Spinal cord (tissue), 10 donors: Measurements from ENCODE around the gene CSTB. TPM values are rescaled to one million over a fixed set of nuclear protein-coding genes. Genes with fewer than 3 reads are reported as not detected.
"Not testable (repeated sequence)": the region's sequence is repeated elsewhere in the genome, so short reads cannot be mapped to it uniquely, and the experiment has no call there.

Experiments
- DNase-seq, 6 donors: peaks; one replicate each; pipeline versions ENCODE4 v3.0.0 to v3.0.0-alpha.2; 2013 to 2015; ENCODE audit warnings: low spot score in 6 of 6, low read depth in 4 of 6
- H3K27ac ChIP-seq: one replicate; pipeline ENCODE4 v1.5.1; 2013; ENCODE audit warnings: low read depth, low read length, control low read depth
- H3K27me3 ChIP-seq: one replicate; pipeline ENCODE4 v1.6.1; 2013; ENCODE audit warnings: low read length; ENCODE audit not compliant: control insufficient read depth, insufficient read depth
- H3K36me3 ChIP-seq: one replicate; pipeline ENCODE4 v1.6.1; 2013; ENCODE audit warnings: low read length; ENCODE audit not compliant: control insufficient read depth, insufficient read depth
- H3K4me1 ChIP-seq: one replicate; pipeline ENCODE4 v1.6.1; 2013; ENCODE audit warnings: low read length; ENCODE audit not compliant: control insufficient read depth, insufficient read depth
- H3K4me3 ChIP-seq: one replicate; pipeline ENCODE4 v1.5.1; 2013; ENCODE audit warnings: low read depth, low read length, control low read depth
- H3K9me3 ChIP-seq: one replicate; pipeline ENCODE4 v1.6.1; 2013; ENCODE audit warnings: low read length; ENCODE audit not compliant: control insufficient read depth, insufficient read depth
- WGBS: methylation state at CpG from one replicate; pipeline ENCODE4 v1.1.5; 2013; ENCODE audit warnings: missing lambda C conversion rate; ENCODE audit not compliant: insufficient coverage; 5-methylcytosine and 5-hydroxymethylcytosine counted together
- long read RNA-seq, 4 donors: transcript quantifications; one replicate each; lab custom pipeline, GENCODE V29; 2026
- polyA plus RNA-seq, 2 donors: library from polyadenylated mRNA; unstranded; fragments of 120-200 nt; gene quantifications; one replicate each; pipeline ENCODE4 v1.2.1, GENCODE V29; 2013; ENCODE audit not compliant: insufficient read length in 2 of 2
- total RNA-seq, 2 donors: library from RNA; depleted of rRNA in 1 of 2; stranded (reverse); fragments of 120-200 nt in 1 of 2; fragments of >200 nt in 1 of 2; gene quantifications; one replicate each; pipeline versions ENCODE4 v1.2.3 to v1.2.4, GENCODE V29; 2013 to 2014
- donor health status: healthy.

Gene CSTB, protein sequence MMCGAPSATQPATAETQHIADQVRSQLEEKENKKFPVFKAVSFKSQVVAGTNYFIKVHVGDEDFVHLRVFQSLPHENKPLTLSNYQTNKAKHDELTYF
- total RNA-seq: 10 to 100 TPM in 1 of 2 donors, 1 to 10 TPM in 1; 9.8 to 18.7 TPM
- 10 to 100 TPM; 40.0 to 43.1 TPM for polyA plus RNA-seq
- long read RNA-seq, donor 1, transcript CSTB-201 (3 exons, 2,164 nt): major isoform, 78 of 121 reads
- long read RNA-seq, donor 1, transcript CSTB-202 (1 exons, 3,744 nt): minor isoform, 31 of 121 reads
- long read RNA-seq, donor 1, partial matches to known transcripts: 9 of 121 reads
- long read RNA-seq, donor 1, other reads (novel, unspliced or antisense): 0 of 121 reads
- long read RNA-seq, donor 2, transcript CSTB-201 (3 exons, 2,164 nt): major isoform, 39 of 45 reads
- long read RNA-seq, donor 2, transcript CSTB-202 (1 exons, 3,744 nt): minor isoform, 6 of 45 reads
- long read RNA-seq, donor 2, partial matches to known transcripts: 0 of 45 reads
- long read RNA-seq, donor 2, other reads (novel, unspliced or antisense): 0 of 45 reads
- long read RNA-seq, donor 3, transcript CSTB-201 (3 exons, 2,164 nt): major isoform, 55 of 60 reads
- long read RNA-seq, donor 3, partial matches to known transcripts: 0 of 60 reads
- long read RNA-seq, donor 3, other reads (novel, unspliced or antisense): 0 of 60 reads
- long read RNA-seq, donor 4, transcript CSTB-202 (1 exons, 3,744 nt): minor isoform, 17 of 161 reads
- long read RNA-seq, donor 4, transcript CSTB-201 (3 exons, 2,164 nt): major isoform, 132 of 161 reads
- long read RNA-seq, donor 4, transcript CSTB-204 (2 exons, 2,354 nt): minor isoform, 5 of 161 reads
- long read RNA-seq, donor 4, partial matches to known transcripts: 6 of 161 reads
- long read RNA-seq, donor 4, other reads (novel, unspliced or antisense): 0 of 161 reads

DNA sequence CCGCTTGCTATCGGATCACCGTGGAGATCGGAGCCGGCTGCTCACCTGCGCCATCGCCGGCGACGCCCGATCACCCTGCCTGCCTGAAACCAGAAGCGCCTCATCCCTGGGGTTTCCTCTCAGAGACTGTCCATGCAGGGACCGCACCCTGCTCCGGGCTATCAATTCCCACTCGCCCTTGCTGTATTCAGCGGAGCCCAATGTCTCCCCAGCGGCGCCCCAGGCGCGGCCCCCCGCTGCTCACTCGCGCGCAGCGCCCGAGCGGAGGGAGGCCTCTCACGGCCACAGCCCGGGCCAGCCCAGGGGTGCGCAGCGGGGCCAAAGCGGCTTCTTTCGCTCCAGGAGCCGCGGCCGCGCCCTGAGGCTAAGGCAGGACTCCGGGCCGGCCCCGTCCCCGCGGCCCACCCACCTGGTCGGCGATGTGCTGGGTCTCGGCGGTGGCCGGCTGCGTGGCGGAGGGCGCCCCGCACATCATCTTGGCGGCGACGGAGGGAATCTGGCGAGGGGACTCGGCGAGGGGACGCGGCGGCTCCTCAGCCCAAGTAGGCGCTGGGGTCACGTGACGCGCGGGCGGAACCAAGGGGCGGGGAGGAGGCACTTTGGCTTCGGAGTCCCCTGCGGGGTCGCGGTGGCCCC is at the start of gene CSTB:
CSTB (minus strand) TSS at position 514 of the 636 bp plus-strand sequence; CDS start at position 475, 39 bp downstream.
- Histone ChIP-seq H3K9me3 (no peaks in the 10 kb centered on the region), H3K27me3 (no peaks in the 10 kb centered on the region), H3K4me1 (peaks cover 29% of the 10 kb centered on the region), H3K36me3 (peaks cover 31% of the 10 kb centered on the region), H3K4me3 (peak within 1 kb of the TSS; percentile 75), H3K27ac (peak within 1 kb of the TSS; percentile 47)
- WGBS: 0% methylated on average over 71 of the region's 71 CpGs
- DNase-seq: peak in 5 of 6 donors; percentile 53 to 94 (median 72)

DNA sequence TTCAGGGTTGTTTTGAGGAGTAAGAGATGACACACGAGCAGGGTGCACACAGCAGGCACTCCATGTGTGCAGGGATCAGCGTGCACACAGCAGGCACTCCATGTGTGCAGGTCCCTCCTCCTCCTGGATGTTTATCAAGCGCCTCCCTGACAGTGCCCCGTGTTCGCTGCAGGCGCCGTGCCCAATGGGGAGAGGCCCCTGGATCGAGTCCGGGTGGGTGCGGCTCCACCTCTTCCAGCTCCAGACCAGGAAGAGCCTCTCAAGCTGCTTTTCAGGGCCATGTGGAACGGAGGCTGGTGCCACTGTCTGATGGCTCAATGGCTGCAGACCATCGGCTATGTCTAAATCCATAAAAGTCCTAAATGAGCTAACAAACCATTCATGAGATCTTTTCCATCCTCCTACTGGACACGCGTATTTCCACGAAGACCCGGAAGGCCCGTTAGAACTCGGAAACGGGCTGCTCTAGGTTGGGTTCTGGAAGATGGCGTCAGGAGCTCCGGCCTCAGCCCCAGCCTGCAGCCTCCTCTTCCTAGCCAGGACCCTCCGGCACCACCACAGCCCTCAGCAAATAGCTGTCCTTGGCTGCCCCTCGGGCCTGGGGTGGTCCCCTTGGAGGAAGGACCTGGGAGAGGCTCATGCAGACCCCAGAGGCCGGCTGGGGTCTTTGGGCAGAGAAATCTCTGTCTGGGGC is 49.3 kb upstream of the CSTB start:
- Histone ChIP-seq H3K9me3 (no peaks in the 10 kb centered on the region), H3K4me3 (no peak overlapping the region), H3K27me3 (no peaks in the 10 kb centered on the region), H3K27ac (no peak overlapping the region), H3K4me1 (peaks cover 9% of the 10 kb centered on the region), H3K36me3 (peaks cover 2% of the 10 kb centered on the region)
- no peak for DNase-seq
- WGBS: 93% methylated on average over 24 of the region's 24 CpGs

DNA sequence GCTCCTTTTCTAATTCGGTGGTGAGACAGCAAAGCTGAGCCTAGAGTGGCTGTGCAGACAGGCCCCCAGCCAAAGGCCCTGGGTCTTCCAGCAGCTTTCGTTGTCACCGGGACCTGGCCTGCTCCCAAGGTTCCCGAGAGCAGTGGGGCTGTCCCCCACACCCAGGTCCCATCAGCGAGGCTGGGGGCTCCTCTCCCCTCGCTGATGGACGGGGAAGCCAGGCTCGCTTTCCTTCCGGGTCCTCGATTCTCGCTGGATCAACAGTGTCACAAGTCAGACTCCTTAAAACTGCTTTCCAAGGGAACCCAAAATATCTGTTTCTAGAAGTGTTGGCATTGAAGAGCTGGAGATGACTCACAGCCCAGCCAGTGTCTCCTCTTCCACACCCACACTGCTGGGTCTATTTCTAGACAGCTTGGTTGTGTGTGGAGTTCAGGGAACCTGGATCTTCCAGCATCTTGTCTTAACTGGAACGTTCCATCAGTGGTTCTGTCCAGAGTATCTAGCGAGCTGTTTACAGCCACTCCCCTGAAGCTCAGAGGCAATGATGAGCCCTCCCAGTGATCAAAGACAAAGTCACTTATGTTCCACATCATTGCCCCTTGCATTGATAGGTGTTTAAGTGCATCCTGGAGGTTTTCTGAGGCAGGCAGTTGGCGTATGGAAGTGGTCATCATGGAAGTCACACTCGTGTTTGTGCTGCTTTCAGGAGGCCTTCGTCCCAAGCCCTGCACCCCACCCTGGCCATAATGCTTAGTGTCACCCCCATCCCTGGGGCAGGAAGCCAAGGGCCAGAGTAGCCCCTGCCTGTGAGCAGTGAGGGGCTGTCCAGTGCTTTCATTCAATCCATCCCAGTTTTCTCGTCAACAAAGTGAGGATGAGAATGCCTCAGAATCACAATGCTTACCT is 48.5 kb upstream of the CSTB start:
- Histone ChIP-seq H3K36me3 (peaks cover 2% of the 10 kb centered on the region), H3K27ac (no peak overlapping the region), H3K9me3 (no peaks in the 10 kb centered on the region), H3K27me3 (no peaks in the 10 kb centered on the region), H3K4me3 (no peak overlapping the region), H3K4me1 (peaks cover 9% of the 10 kb centered on the region)
- 78% methylated on average over 16 of the region's 17 CpGs for WGBS
- DNase-seq: no peak

DNA sequence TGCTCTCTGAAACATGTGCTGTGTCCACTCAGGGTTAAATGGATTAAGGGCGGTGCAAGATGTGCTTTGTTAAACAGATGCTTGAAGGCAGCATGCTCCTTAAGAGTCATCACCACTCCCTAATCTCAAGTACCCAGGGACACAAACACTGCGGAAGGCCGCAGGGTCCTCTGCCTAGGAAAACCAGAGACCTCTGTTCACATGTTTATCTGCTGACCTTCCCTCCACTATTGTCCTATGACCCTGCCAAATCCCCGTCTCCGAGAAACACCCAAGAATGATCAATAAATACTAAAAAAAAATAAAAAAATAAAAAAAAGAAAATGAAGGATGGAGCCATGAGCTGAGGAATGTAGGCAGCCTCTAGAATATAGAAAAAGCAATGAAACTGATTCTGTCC is 46.6 kb upstream of the CSTB start:
- not testable (repeated sequence) for H3K27me3 ChIP-seq, H3K4me1 ChIP-seq, H3K9me3 ChIP-seq, DNase-seq, H3K36me3 ChIP-seq, H3K4me3 ChIP-seq, H3K27ac ChIP-seq
- no CpG with 5 or more reads among the region's 5 CpGs for WGBS

DNA sequence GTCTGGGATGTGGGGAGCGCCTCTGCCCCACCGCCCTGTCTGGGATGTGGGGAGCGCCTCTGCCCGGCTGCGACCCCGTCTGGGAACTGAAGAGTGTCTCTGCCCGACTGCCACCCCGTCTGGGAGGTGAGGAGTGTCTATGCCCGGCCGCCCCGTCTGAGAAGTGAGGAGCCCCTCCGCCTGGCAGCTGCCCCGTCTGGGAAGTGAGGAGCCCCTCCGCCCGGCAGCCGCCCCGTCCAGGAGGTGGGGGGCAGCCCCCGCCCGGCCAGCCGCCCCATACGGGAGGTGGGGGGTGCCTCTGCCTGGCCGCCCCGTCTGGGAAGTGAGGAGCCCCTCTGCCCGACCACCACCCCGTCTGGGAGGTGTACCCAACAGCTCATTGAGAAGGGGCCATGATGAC is 46.1 kb upstream of the CSTB start:
- 88% methylated on average over 6 of the region's 25 CpGs for WGBS
- not testable (repeated sequence) for DNase-seq, H3K4me3 ChIP-seq, H3K36me3 ChIP-seq, H3K9me3 ChIP-seq, H3K27ac ChIP-seq, H3K27me3 ChIP-seq
- H3K4me1 ChIP-seq: peaks cover 14% of the 10 kb centered on the region

DNA sequence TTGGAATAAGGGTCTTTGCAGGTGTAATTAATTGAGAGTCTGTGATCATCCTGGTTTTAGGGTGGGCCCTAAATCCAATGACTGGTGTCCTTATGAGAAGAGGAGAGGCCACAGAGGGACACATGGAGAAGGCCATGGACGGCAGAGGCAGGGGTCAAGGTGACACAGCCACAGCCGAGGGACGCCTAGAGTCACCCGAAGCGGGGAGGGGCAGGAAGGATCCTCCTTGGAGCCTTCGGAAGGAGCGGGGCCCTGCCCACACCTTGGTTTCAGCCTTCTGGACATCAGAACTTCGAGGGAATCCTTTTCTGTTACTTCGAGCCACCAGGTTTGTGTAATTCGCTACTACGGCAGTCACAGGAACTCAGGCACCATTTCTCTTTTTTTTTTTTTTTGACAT is 44.4 kb upstream of the CSTB start:
- H3K4me1 ChIP-seq: peaks cover 7% of the 10 kb centered on the region
- peaks cover 10% of the 10 kb centered on the region for H3K36me3 ChIP-seq
- no peak overlapping the region for H3K4me3 ChIP-seq
- DNase-seq: no peak
- no peaks in the 10 kb centered on the region for H3K9me3 ChIP-seq
- 91% methylated on average over 11 of the region's 11 CpGs for WGBS
- no peak overlapping the region for H3K27ac ChIP-seq
- H3K27me3 ChIP-seq: no peaks in the 10 kb centered on the region

DNA sequence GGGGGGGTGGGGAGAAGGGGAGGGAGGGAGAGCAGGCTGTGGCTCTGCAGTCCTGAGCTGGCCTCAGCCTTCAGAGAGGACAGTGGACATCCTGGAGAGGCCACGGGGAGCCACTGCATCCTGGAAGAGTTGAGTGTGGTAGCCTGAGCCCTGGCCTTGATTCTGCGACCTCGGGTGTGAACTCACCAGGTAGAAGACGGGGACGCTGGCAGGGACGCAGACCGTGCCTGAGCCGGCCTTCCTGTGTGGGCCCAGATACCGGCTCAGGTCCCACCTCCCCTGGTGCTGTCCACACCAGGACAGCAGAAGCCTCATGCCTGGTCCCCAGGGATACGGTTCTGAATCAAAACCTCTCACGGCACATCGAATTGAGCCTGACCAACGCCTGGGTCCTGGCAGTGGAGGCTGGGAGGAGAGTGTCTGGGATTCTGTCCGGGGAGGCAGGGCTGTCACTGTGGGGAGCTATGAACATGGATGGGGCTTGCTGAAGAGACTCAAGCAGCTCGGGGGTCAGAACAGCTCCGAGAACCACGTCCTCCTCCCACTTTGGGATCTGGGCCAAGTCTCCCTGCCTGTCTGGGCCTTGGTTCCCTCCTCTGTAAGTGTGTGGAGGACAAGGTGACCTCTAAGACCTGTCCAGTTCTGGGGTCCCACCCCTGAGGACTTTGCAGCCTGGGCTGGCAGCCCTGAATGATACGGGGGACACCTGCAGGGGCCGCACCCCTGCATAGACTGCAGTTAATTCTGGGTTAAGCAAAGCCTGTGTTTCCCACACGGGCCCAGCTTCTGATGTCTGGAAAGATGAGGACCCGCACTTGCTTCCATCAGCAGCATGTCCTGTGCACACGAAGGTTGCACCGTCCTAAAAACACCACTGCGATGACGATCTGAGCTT is 43.6 kb upstream of the CSTB start:
- no peaks in the 10 kb centered on the region for H3K27me3 ChIP-seq
- WGBS: 87% methylated on average over 23 of the region's 25 CpGs
- H3K27ac ChIP-seq: no peak overlapping the region
- no peaks in the 10 kb centered on the region for H3K9me3 ChIP-seq
- DNase-seq: no peak
- H3K4me1 ChIP-seq: peaks cover 9% of the 10 kb centered on the region
- peaks cover 10% of the 10 kb centered on the region for H3K36me3 ChIP-seq
- no peak overlapping the region for H3K4me3 ChIP-seq

DNA sequence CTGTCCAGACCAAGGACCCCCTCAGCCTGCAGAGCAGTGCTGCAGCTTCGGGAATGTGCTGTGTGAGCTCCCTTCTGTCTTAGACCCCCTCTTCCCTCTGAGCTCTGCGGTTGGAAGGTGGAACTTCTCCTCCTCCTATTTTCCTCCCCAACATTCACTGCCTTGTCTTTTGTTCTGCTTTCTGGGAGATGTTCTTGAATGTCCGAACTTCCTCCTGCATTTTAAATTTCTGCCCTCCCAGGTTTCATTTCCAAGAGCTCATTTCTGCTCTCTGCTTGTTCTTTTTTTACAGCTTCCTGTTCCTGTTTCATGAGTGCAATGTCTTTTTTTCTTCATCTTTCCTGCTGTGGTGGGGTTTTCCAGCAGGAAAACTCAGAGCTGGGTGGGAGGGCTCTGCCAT is 42.6 kb upstream of the CSTB start:
- WGBS: 69% methylated on average over 2 of the region's 3 CpGs
- no peak for DNase-seq

More for the DNA sequence above, 42.6 kb upstream of the CSTB start:
- Histone ChIP-seq H3K36me3 (peaks cover 10% of the 10 kb centered on the region), H3K4me3 (no peak overlapping the region), H3K4me1 (peaks cover 17% of the 10 kb centered on the region), H3K27ac (no peak overlapping the region), H3K9me3 (no peaks in the 10 kb centered on the region), H3K27me3 (no peaks in the 10 kb centered on the region)
